GM23248 (cell line): Measurements from ENCODE around the gene CHI3L2.

Experiments used
- EZH2 ChIP-seq: fragments of 200-600 bp; sonication (generic); IDR thresholded peaks from 2 replicates; pipeline ENCODE4 v1.6.1; 2018; ENCODE audit warnings: antibody characterized with exemption, mild to moderate bottlenecking; ENCODE audit not compliant: insufficient read depth, poor library complexity, severe bottlenecking
- EZH2phosphoT487 ChIP-seq: fragments of 200-600 bp; sonication (generic); IDR thresholded peaks from 2 replicates; pipeline ENCODE4 v1.6.1; 2018; ENCODE audit warnings: antibody characterized with exemption, moderate library complexity, mild to moderate bottlenecking, low read depth; ENCODE audit not compliant: insufficient read depth

DNA sequence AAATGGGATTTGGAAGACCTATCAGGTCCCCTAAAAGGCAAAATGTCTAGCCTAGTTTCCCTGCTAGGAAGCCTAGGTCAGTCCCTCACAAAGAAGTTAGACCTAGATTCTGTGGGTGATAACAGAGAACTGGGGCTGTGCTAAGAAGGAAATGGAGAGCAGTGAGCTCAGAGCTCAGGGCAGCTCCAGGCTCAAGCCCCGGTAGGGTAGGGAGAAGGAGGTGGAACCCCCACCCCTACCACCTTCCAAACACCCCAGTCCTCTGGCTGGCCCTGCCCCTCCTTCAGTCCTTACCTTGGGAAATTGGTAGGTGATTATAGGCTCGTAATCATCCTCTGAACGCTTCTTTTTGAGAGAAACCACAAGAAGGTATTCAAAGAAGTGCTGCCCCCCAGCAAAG, 28.2 kb upstream of the CHI3L2 start:
- no peak for TF ChIP-seq EZH2phosphoT487
- TF ChIP-seq EZH2 = no peak
